ENCODE data around the gene APOC4.

The APOC4 gene

GRCh38 chr19:44988273-44988672 lies 46.2 kb downstream of the APOC4 start (continued):
- TF ChIP-seq PRDM4 (tag by site-specific recombination; IDR thresholded peaks at IDR 0.05) = no peak

- CTCF ChIA-PET = interaction anchor here (0.5 to 2.9 kb wide), 17 partner anchors 9 to 349 kb away, joined by 3 to 22 read pairs (median 4); partner anchors contain the start of gene RELB
- Histone ChIP-seq H3K4me3 (ENCODE audit: low read depth, low read length) (no peak overlapping the region), H3K4me1 (ENCODE audit: control insufficient read depth, insufficient read depth, low read length) (no peaks in the 10 kb centered on the region), H3K27ac (ENCODE audit: extremely low read depth, low read depth, low read length) (no peak overlapping the region), H3K36me3 (ENCODE audit: control insufficient read depth in 2 of 2, insufficient read depth in 1 of 2, low read length in 2 of 2) (peaks cover 23 to 88% of the 10 kb centered on the region in 2 experiments), H3K9me3 (ENCODE audit: control insufficient read depth, insufficient read depth, low read depth, low read length) (no peaks in the 10 kb centered on the region)
- POLR2A ChIA-PET = interaction anchor here (0.6 to 2.5 kb wide), 4 partner anchors 13 to 88 kb away, joined by 3 to 11 read pairs (median 4); partner anchors contain the start of genes CLASRP and RELB
- TF ChIP-seq ZBTB7A (tag by site-specific recombination; IDR thresholded peaks at IDR 0.05; ENCODE audit: low read depth) (no peak), ZNF174 (tag by site-specific recombination; IDR thresholded peaks at IDR 0.05) (no peak), SALL2 (tag by site-specific recombination; IDR thresholded peaks at IDR 0.05; ENCODE audit: borderline replicate concordance) (no peak), YY2 (tag by site-specific recombination; IDR thresholded peaks at IDR 0.05) (no peak), KLF1 (tag by site-specific recombination; IDR thresholded peaks at IDR 0.05) (no peak), PATZ1 (tag by site-specific recombination; IDR thresholded peaks at IDR 0.05) (no peak), ZSCAN23 (tag by site-specific recombination; IDR thresholded peaks at IDR 0.05) (no peak), ZEB2 (tag by site-specific recombination; IDR thresholded peaks at IDR 0.05) (no peak), ZNF658 (tag by site-specific recombination; IDR thresholded peaks at IDR 0.05) (no peak), ZNF654 (tag by site-specific recombination; IDR thresholded peaks at IDR 0.05; ENCODE audit: low read depth) (peak; percentile 19; the same call in 1 of the 2 replicates), ZNF24 (tag by site-specific recombination; IDR thresholded peaks at IDR 0.05) (no peak), ZNF558 (tag by site-specific recombination; IDR thresholded peaks at IDR 0.05) (no peak), ZNF704 (tag by site-specific recombination; IDR thresholded peaks at IDR 0.05) (no peak), ZNF138 (tag by site-specific recombination; IDR thresholded peaks at IDR 0.05; ENCODE audit: borderline replicate concordance) (no peak), GFI1B (tag by site-specific recombination; IDR thresholded peaks at IDR 0.05) (no peak), ZSCAN16 (tag by site-specific recombination; IDR thresholded peaks at IDR 0.05) (no peak), GLIS1 (tag by site-specific recombination; IDR thresholded peaks at IDR 0.05) (0 out of 2 replicates have a peak, but pooled peaks have one; percentile 11), CTCF (tag by site-specific recombination; IDR thresholded peaks at IDR 0.05) (peak; percentile 66; the same call in 1 of the 2 replicates), ZNF18 (tag by site-specific recombination; IDR thresholded peaks at IDR 0.05) (no peak), ZNF791 (tag by site-specific recombination; IDR thresholded peaks at IDR 0.05) (no peak), BCL6B (tag by site-specific recombination; IDR thresholded peaks at IDR 0.05) (no peak), BCL11B (tag by site-specific recombination; IDR thresholded peaks at IDR 0.05; ENCODE audit: low read depth) (no peak), HOXD13 (CRISPR knock-in tag; IDR thresholded peaks at IDR 0.05; ENCODE audit: borderline replicate concordance) (no peak), ZNF530 (tag by site-specific recombination; IDR thresholded peaks at IDR 0.05; ENCODE audit: low read depth) (no peak), GLIS2 (tag by site-specific recombination; IDR thresholded peaks at IDR 0.05) (no peak)
Measured at GRCh38 chr19:44988896-44989556, 47.0 kb downstream of the APOC4 start.
